ENCODE results near the gene ANO1. TPM values are rescaled to one million over a fixed set of nuclear protein-coding genes. Genes with fewer than 3 reads are reported as not detected.

Gene ANO1
- total and polyA plus RNA-seq, 2 of the 8 experiments (the other 6 are each of a cell fraction or from before 2014, with no cell fraction given): 4.7 to 5.0 TPM

- CTCF ChIA-PET (ENCODE audit: partially characterized antibody): interaction anchor here (0.6 to 3.0 kb wide), 48 partner anchors 10 to 432 kb away, joined by 3 to 17 read pairs (median 4); partner anchors contain the start of gene ANO1
- Histone ChIP-seq H3K4ac (replicated peaks; ENCODE audit: insufficient read length, low read depth, low read length) (no peak overlapping the region), H3K23me2 (ENCODE audit: low read depth, low read length) (no peaks in the 10 kb centered on the region), H3K79me2 (ENCODE audit: control insufficient read depth in 1 of 2, insufficient read depth in 2 of 2, low read length in 2 of 2) (no peaks in the 10 kb centered on the region), H3K4me1 (replicated peaks in 1 of 4; ENCODE audit: control insufficient read depth in 3 of 4, insufficient read depth in 4 of 4, low read length in 3 of 4) (peaks cover 0 to 6% (median 4%) of the 10 kb centered on the region in 4 experiments; a peak in 6 of 7 replicates), H3K9ac (replicated peaks in 1 of 4; ENCODE audit: extremely low read depth in 1 of 4, low read depth in 3 of 4, low read length in 3 of 4) (no peak overlapping the region), H4K91ac (replicated peaks; ENCODE audit: insufficient read length, low read length) (no peak overlapping the region), H3K4me3 (ENCODE audit: extremely low read depth in 1 of 4, insufficient read depth in 2 of 4, low read depth in 3 of 4, low read length in 4 of 4) (no peak overlapping the region), H2BK20ac (ENCODE audit: low read length) (no peak overlapping the region), H3K14ac (ENCODE audit: insufficient read length) (no peak overlapping the region), H2BK12ac (ENCODE audit: low read depth, low read length) (no peak overlapping the region), H3K56ac (replicated peaks; ENCODE audit: insufficient read length, low read depth, low read length) (no peak overlapping the region), H3K9me3 (ENCODE audit: insufficient read depth in 2 of 2, low read depth in 1 of 2, low read length in 1 of 2) (no peaks in the 10 kb centered on the region), H3K27me3 (replicated peaks in 1 of 4; ENCODE audit: control insufficient read depth in 3 of 4, extremely low read depth in 1 of 4, insufficient read depth in 3 of 4, low read length in 3 of 4) (no peaks in the 10 kb centered on the region; a peak in 1 of 7 replicates), H2AK5ac (ENCODE audit: low read depth, low read length) (no peak overlapping the region), H4K20me1 (replicated peaks in 1 of 2; ENCODE audit: control insufficient read depth in 1 of 2, insufficient read depth in 2 of 2, low read length in 2 of 2) (no peaks in the 10 kb centered on the region), H3K79me1 (ENCODE audit: low read depth, low read length) (no peaks in the 10 kb centered on the region), H2BK15ac (ENCODE audit: low read length) (no peak overlapping the region), H4K5ac (ENCODE audit: insufficient read length, low read depth, low read length) (no peak overlapping the region), H3K4me2 (ENCODE audit: insufficient read depth in 1 of 2, low read depth in 2 of 2, low read length in 2 of 2) (no peak overlapping the region; a peak in 1 of 4 replicates), H3K23ac (ENCODE audit: insufficient read length) (no peak overlapping the region), H3K27ac (ENCODE audit: low read depth, low read length) (no peak overlapping the region), H3K36me3 (ENCODE audit: control insufficient read depth in 2 of 4, insufficient read depth in 4 of 4, low read length in 3 of 4) (no peaks in the 10 kb centered on the region), H2AFZ (ENCODE audit: low read length) (no peak overlapping the region), H2BK120ac (replicated peaks; ENCODE audit: low read depth, low read length) (no peak overlapping the region), H2BK5ac (ENCODE audit: low read depth, low read length) (no peak overlapping the region), H4K8ac (ENCODE audit: extremely low read depth, insufficient read depth, low read length) (peak overlapping the region; percentile 54; the same call in 1 of the 2 replicates), H3K18ac (ENCODE audit: extremely low read depth, low read length) (no peak overlapping the region)
- POLR2A ChIA-PET (ENCODE audit: partially characterized antibody): interaction anchor here (1.1 kb wide), 1 partner anchor 15 kb away, joined by 3 read pairs; no protein-coding TSS in a partner anchor
- DNase-seq (ENCODE audit: low read depth in 1 of 2, low spot score in 2 of 2): peak in 1 of 2 experiments; percentile 75
- FAIRE-seq: no peak
- WGBS, 2 experiments (ENCODE audit: extremely low coverage in 1 of 2, insufficient coverage in 1 of 2, insufficient read length in 1 of 2, insufficient replicate concordance in 2 of 2, low coverage in 1 of 2, low lambda C conversion rate in 2 of 2, missing lambda C conversion rate in 1 of 2): 56% methylated on average over 26 of the region's 32 CpGs; no CpG with 5 or more reads in 1 of the 2 experiments
- TF ChIP-seq GTF2F1 (IDR thresholded peaks at IDR 0.05; ENCODE audit: borderline replicate concordance, low read depth, low read length) (no peak), RXRA (IDR thresholded peaks at IDR 0.05; ENCODE audit: insufficient read depth, low read depth, low read length) (no peak), SP2 (IDR thresholded peaks at IDR 0.05; ENCODE audit: low read length) (no peak)
These were observed 9.5 kb downstream of the ANO1 start for GRCh38 chr11:70087446-70088167.
